ENCODE data around the gene POT1. TPM values are rescaled to one million over a fixed set of nuclear protein-coding genes. Genes with fewer than 3 reads are reported as not detected.

POT1 gene
- total and polyA plus RNA-seq, 2 of the 8 experiments (the other 6 are each of a cell fraction or from before 2014, with no cell fraction given): 13.1 to 22.8 TPM

GRCh38 chr7:124956160-124956559 lies 26.5 kb upstream of the POT1 start:
- Histone ChIP-seq H3K9me3 (ENCODE audit: insufficient read depth in 2 of 2, low read depth in 1 of 2, low read length in 1 of 2) (peaks cover 10 to 15% of the 10 kb centered on the region in 2 experiments; a peak in 3 of 4 replicates), H3K27ac (ENCODE audit: low read depth, low read length) (no peak overlapping the region), H3K23ac (ENCODE audit: insufficient read length) (no peak overlapping the region), H2BK20ac (ENCODE audit: low read length) (no peak overlapping the region), H3K9ac (replicated peaks in 1 of 4; ENCODE audit: extremely low read depth in 1 of 4, low read depth in 3 of 4, low read length in 3 of 4) (no peak overlapping the region), H3K18ac (ENCODE audit: extremely low read depth, low read length) (no peak overlapping the region), H4K8ac (ENCODE audit: extremely low read depth, insufficient read depth, low read length) (no peak overlapping the region), H2AK5ac (ENCODE audit: low read depth, low read length) (no peak overlapping the region), H2BK12ac (ENCODE audit: low read depth, low read length) (no peak overlapping the region), H3K27me3 (replicated peaks in 1 of 4; ENCODE audit: control insufficient read depth in 3 of 4, extremely low read depth in 1 of 4, insufficient read depth in 3 of 4, low read length in 3 of 4) (no peaks in the 10 kb centered on the region), H3K4me3 (ENCODE audit: extremely low read depth in 1 of 4, insufficient read depth in 2 of 4, low read depth in 3 of 4, low read length in 4 of 4) (no peak overlapping the region), H3K4ac (replicated peaks; ENCODE audit: insufficient read length, low read depth, low read length) (no peak overlapping the region), H4K5ac (ENCODE audit: insufficient read length, low read depth, low read length) (no peak overlapping the region), H2BK120ac (replicated peaks; ENCODE audit: low read depth, low read length) (no peak overlapping the region), H4K20me1 (replicated peaks in 1 of 2; ENCODE audit: control insufficient read depth in 1 of 2, insufficient read depth in 2 of 2, low read length in 2 of 2) (no peaks in the 10 kb centered on the region), H3K56ac (replicated peaks; ENCODE audit: insufficient read length, low read depth, low read length) (no peak overlapping the region), H2BK5ac (ENCODE audit: low read depth, low read length) (no peak overlapping the region), H4K91ac (replicated peaks; ENCODE audit: insufficient read length, low read length) (no peak overlapping the region), H2AFZ (ENCODE audit: low read length) (no peak overlapping the region), H3K79me2 (ENCODE audit: control insufficient read depth in 1 of 2, insufficient read depth in 2 of 2, low read length in 2 of 2) (no peaks in the 10 kb centered on the region), H3K79me1 (ENCODE audit: low read depth, low read length) (no peaks in the 10 kb centered on the region), H3K4me2 (ENCODE audit: insufficient read depth in 1 of 2, low read depth in 2 of 2, low read length in 2 of 2) (no peak overlapping the region), H3K14ac (ENCODE audit: insufficient read length) (no peak overlapping the region), H2BK15ac (ENCODE audit: low read length) (no peak overlapping the region), H3K4me1 (replicated peaks in 1 of 4; ENCODE audit: control insufficient read depth in 3 of 4, insufficient read depth in 4 of 4, low read length in 3 of 4) (no peaks in the 10 kb centered on the region), H3K36me3 (ENCODE audit: control insufficient read depth in 2 of 4, insufficient read depth in 4 of 4, low read length in 3 of 4) (no peaks in the 10 kb centered on the region), H3K23me2 (ENCODE audit: low read depth, low read length) (no peaks in the 10 kb centered on the region)
- POLR2A ChIA-PET (ENCODE audit: partially characterized antibody): no interaction called here
- CTCF ChIA-PET (ENCODE audit: partially characterized antibody): no interaction called here
- WGBS, 2 experiments (ENCODE audit: extremely low coverage in 1 of 2, insufficient coverage in 1 of 2, insufficient read length in 1 of 2, insufficient replicate concordance in 2 of 2, low coverage in 1 of 2, low lambda C conversion rate in 2 of 2, missing lambda C conversion rate in 1 of 2): 90% methylated on average over 1 of the region's 1 CpG; no CpG with 5 or more reads in 1 of the 2 experiments
- no peak for FAIRE-seq
- no peak for DNase-seq (ENCODE audit: low read depth in 1 of 2, low spot score in 2 of 2)
- TF ChIP-seq SP1 (IDR thresholded peaks at IDR 0.05; ENCODE audit: low read depth, low read length) (no peak), JUND (IDR thresholded peaks at IDR 0.05; ENCODE audit: low read length) (no peak), SIRT6 (IDR thresholded peaks at IDR 0.05; ENCODE audit: low read length) (no peak), TCF12 (IDR thresholded peaks at IDR 0.05; ENCODE audit: low read depth, low read length) (no peak), NRF1 (IDR thresholded peaks at IDR 0.05; ENCODE audit: low read depth, low read length) (no peak), RXRA (IDR thresholded peaks at IDR 0.05; ENCODE audit: insufficient read depth, low read depth, low read length) (no peak), JUN (IDR thresholded peaks at IDR 0.05; ENCODE audit: low read depth, low read length) (no peak), TAF7 (optimal IDR thresholded peaks at IDR 0.05; ENCODE audit: borderline replicate concordance, low read depth, low read length) (no peak), GABPA (IDR thresholded peaks at IDR 0.05; ENCODE audit: borderline replicate concordance, insufficient read depth, low read length) (no peak), GTF2F1 (IDR thresholded peaks at IDR 0.05; ENCODE audit: borderline replicate concordance, low read depth, low read length) (no peak), CTBP2 (IDR thresholded peaks at IDR 0.05; ENCODE audit: borderline replicate concordance, insufficient read depth, insufficient read length, low read length) (no peak), BRCA1 (IDR thresholded peaks at IDR 0.05; ENCODE audit: low read depth, low read length) (no peak), SAP30 (IDR thresholded peaks at IDR 0.05; ENCODE audit: insufficient read depth, insufficient replicate concordance, low read length) (no peak), TEAD4 (IDR thresholded peaks at IDR 0.05; ENCODE audit: low read depth, low read length) (no peak)
